Measurements from ENCODE around the gene PLXNA2. TPM values are rescaled to one million over a fixed set of nuclear protein-coding genes. Genes with fewer than 3 reads are reported as not detected.

The PLXNA2 gene
- total and polyA plus RNA-seq, 2 of the 13 experiments (the other 11 are each of a cell fraction or from before 2014, with no cell fraction given), result 1.1 to 2.1 TPM

- TF ChIP-seq SOX13 (IDR thresholded peaks at IDR 0.05) (no peak), SOX13 (CRISPR knock-in tag; conservative IDR thresholded peaks at IDR 0.05 in 1 of 2, IDR thresholded peaks at IDR 0.05 in 1 of 2) (peak in 1 of 2 experiments; percentile 45; a peak in 1 of 4 replicates), FOXA1 (IDR thresholded peaks at IDR 0.05) (no peak), FOXA1 (CRISPR knock-in tag; IDR thresholded peaks at IDR 0.05) (no peak), SSRP1 (CRISPR knock-in tag; IDR thresholded peaks at IDR 0.05) (no peak), JUN (CRISPR knock-in tag; IDR thresholded peaks at IDR 0.05) (no peak), TIGD3 (CRISPR knock-in tag; IDR thresholded peaks at IDR 0.05; ENCODE audit: borderline replicate concordance) (no peak), ZNF646 (CRISPR knock-in tag; IDR thresholded peaks at IDR 0.05) (no peak), NFKB2 (CRISPR knock-in tag; IDR thresholded peaks at IDR 0.05; ENCODE audit: borderline replicate concordance) (no peak), ZNF678 (CRISPR knock-in tag; IDR thresholded peaks at IDR 0.05) (no peak), ZNF407 (CRISPR knock-in tag; IDR thresholded peaks at IDR 0.05; ENCODE audit: not compliant biosample characterization) (no peak), ETV6 (CRISPR knock-in tag; conservative IDR thresholded peaks at IDR 0.05) (no peak), ZNF749 (CRISPR knock-in tag; IDR thresholded peaks at IDR 0.05; ENCODE audit: borderline replicate concordance) (no peak), SRY (CRISPR knock-in tag; IDR thresholded peaks at IDR 0.05) (no peak)
Measured at GRCh38 chr1:208201229-208201628, 43.0 kb downstream of the PLXNA2 start (continued).

All from HepG2 (cell line).